ES-I3 (cell line): ENCODE data around the gene COL11A1.
"Not testable (repeated sequence)": the region's sequence is repeated elsewhere in the genome, so short reads cannot be mapped to it uniquely, and the experiment has no call there.

ENCODE experiments used
- H3K36me3 ChIP-seq: 2 replicates; pipeline ENCODE4 v1.6.1; 2013; ENCODE audit warnings: mild to moderate bottlenecking, low read length, control low read depth, moderate library complexity; ENCODE audit not compliant: insufficient read depth
- H3K4me1 ChIP-seq: 2 replicates; pipeline ENCODE4 v1.6.1; 2013; ENCODE audit warnings: mild to moderate bottlenecking, control low read depth, low read length; ENCODE audit not compliant: insufficient read depth
- H3K9ac ChIP-seq: 2 replicates; pipeline ENCODE4 v1.6.1; 2013; ENCODE audit warnings: low read depth, mild to moderate bottlenecking, low read length, moderate library complexity
- H3K9me3 ChIP-seq: 2 replicates; pipeline ENCODE4 v1.6.1; 2013; ENCODE audit warnings: mild to moderate bottlenecking, low read length, moderate library complexity; ENCODE audit not compliant: control insufficient read depth, insufficient read depth

The COL11A1 gene

DNA sequence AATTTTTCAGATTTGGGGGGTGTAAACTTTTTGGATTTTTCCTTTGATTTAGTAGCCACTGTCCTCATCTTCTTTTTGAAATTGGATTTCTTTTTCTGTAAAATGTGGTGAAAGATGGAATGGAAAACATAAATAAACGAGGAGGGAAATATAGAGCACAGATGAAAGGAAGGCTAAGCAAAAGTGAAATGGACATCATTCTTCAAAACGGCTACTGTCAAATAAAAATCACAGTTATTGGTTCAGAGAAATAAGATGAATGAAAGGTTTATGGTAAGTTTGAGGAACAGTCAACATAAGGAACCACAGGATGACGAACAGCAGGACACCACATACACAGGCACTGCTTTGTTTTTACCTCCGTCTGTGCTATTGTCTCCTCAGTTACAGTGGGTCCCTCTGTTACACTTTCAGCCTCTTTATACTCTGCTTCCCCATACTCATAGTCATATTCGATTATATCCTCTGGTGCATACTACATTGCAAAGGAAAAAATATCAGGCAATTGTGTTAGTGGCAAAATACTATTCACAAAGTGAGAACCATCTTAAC, 82.4 kb downstream of the COL11A1 start:
- Histone ChIP-seq H3K36me3 (0 out of 2 replicates have a peak, but pooled peaks cover 2% of the 10 kb centered on the region), H3K9me3 (no peaks in the 10 kb centered on the region), H3K4me1 (no peaks in the 10 kb centered on the region), H3K9ac (no peak overlapping the region)

DNA sequence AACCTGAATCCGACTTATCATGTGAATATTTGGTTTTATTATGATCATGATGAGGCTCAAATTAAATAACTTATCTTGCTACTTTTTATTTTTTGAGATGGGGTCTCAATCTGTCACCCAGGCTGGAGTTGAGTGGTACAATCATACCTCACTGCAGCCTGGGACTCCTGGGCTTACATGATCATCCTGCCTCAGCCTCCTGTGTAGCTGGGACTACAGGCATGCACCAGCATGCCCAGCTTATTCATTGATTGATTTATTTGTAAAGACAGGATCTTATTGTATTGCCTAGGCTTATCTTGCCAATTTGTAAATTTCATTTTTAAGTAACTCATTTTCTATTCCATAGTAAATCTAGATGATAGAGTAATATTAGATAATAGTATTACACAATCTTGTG, 84.3 kb downstream of the COL11A1 start:
- no peaks in the 10 kb centered on the region for H3K9me3 ChIP-seq
- no peaks in the 10 kb centered on the region for H3K4me1 ChIP-seq
- no peak overlapping the region for H3K9ac ChIP-seq
- H3K36me3 ChIP-seq = 0 out of 2 replicates have a peak, but pooled peaks cover 2% of the 10 kb centered on the region

GRCh38 chr1:103002005-103002404, 106.3 kb downstream of the COL11A1 start:
- H3K36me3 ChIP-seq = no peaks in the 10 kb centered on the region
- H3K9me3 ChIP-seq = no peaks in the 10 kb centered on the region
- H3K9ac ChIP-seq = no peak overlapping the region
- H3K4me1 ChIP-seq = no peaks in the 10 kb centered on the region

GRCh38 chr1:102978874-102979273, 129.4 kb downstream of the COL11A1 start:
- no peak overlapping the region for H3K9ac ChIP-seq
- H3K4me1 ChIP-seq = no peaks in the 10 kb centered on the region
- no peaks in the 10 kb centered on the region for H3K36me3 ChIP-seq
- H3K9me3 ChIP-seq = no peaks in the 10 kb centered on the region

DNA sequence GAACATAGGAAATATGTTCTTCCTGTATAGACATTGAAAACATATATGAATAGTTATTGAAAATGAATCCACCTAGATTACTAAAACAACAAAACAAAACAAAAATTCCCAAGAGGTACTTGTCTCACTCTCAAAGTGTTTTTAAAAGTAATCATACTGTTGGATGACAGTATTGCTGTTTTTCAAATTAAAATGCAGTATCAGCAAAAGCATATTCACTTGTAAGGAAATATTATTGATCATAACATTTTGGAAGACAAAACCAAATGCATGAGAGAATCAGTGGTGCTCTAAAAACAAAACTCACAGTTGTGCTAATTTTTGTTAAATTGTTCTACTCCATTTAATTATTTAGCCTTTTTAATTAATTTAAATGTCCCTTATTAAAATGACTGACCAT, 131.0 kb downstream of the COL11A1 start:
- Histone ChIP-seq H3K9me3 (no peaks in the 10 kb centered on the region), H3K4me1 (no peaks in the 10 kb centered on the region), H3K36me3 (no peaks in the 10 kb centered on the region), H3K9ac (no peak overlapping the region)

GRCh38 chr1:102970496-102971078, 137.7 kb downstream of the COL11A1 start:
- H3K4me1 ChIP-seq = no peaks in the 10 kb centered on the region
- no peaks in the 10 kb centered on the region for H3K36me3 ChIP-seq
- no peak overlapping the region for H3K9ac ChIP-seq
- H3K9me3 ChIP-seq = no peaks in the 10 kb centered on the region; the same call in 1 of the 2 replicates

GRCh38 chr1:102967786-102968185, 140.5 kb downstream of the COL11A1 start:
- Histone ChIP-seq H3K4me1 (no peaks in the 10 kb centered on the region), H3K36me3 (no peaks in the 10 kb centered on the region), H3K9ac (no peak overlapping the region), H3K9me3 (no peaks in the 10 kb centered on the region; the same call in 1 of the 2 replicates)

GRCh38 chr1:102961549-102961948, 146.8 kb downstream of the COL11A1 start:
- Histone ChIP-seq H3K9ac (no peak overlapping the region), H3K36me3 (peaks cover 4% of the 10 kb centered on the region; the same call in 1 of the 2 replicates), H3K4me1 (no peaks in the 10 kb centered on the region), H3K9me3 (no peaks in the 10 kb centered on the region)

DNA sequence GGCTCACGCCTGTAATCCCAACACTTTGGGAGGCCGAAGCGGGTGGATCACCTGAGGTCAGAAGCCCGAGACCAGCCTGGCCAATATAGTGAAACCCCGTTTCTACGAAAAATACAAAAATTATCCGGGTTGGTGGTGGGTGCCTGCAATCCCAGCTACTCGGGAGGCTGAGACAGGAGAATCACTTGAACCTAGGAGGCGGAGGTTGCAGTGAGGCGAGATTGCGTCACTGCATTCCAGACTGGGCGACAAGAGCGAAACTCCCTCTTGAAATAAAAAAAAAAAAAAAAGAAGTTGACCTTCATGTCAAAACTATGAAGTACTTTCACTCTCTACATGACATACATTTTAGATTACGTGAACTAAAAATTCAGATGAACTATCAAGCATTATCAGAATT, 153.7 kb downstream of the COL11A1 start:
- peaks cover 4% of the 10 kb centered on the region; the same call in 1 of the 2 replicates for H3K36me3 ChIP-seq
- H3K9ac ChIP-seq = no peak overlapping the region
- no peaks in the 10 kb centered on the region for H3K9me3 ChIP-seq
- no peaks in the 10 kb centered on the region for H3K4me1 ChIP-seq

DNA sequence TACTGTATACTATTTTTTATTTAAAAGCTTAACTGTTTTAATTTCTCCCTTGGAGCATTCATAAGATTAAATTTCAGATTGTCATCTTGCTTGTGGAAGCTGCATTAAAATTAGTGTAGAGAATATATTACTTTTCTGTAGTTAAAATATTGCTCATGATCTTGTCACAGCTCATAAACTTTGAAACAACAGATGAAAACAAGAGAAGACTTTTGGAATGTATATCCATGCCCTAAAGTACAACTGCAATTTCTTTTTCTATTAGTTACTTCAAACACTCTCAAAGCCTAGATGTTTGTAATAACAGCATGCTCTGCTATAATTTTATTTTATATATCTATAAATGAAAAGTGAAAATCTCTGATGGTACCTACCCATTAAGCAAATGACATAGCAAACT, 155.9 kb downstream of the COL11A1 start:
- no peaks in the 10 kb centered on the region for H3K4me1 ChIP-seq
- H3K9ac ChIP-seq = no peak overlapping the region
- H3K9me3 ChIP-seq = no peaks in the 10 kb centered on the region
- no peaks in the 10 kb centered on the region for H3K36me3 ChIP-seq

- H3K4me1 ChIP-seq = peaks cover 11% of the 10 kb centered on the region; the same call in 1 of the 2 replicates
- no peak overlapping the region for H3K9ac ChIP-seq
- no peaks in the 10 kb centered on the region for H3K36me3 ChIP-seq
- no peaks in the 10 kb centered on the region for H3K9me3 ChIP-seq
Observed at GRCh38 chr1:102942324-102942723, 166.0 kb downstream of the COL11A1 start.

DNA sequence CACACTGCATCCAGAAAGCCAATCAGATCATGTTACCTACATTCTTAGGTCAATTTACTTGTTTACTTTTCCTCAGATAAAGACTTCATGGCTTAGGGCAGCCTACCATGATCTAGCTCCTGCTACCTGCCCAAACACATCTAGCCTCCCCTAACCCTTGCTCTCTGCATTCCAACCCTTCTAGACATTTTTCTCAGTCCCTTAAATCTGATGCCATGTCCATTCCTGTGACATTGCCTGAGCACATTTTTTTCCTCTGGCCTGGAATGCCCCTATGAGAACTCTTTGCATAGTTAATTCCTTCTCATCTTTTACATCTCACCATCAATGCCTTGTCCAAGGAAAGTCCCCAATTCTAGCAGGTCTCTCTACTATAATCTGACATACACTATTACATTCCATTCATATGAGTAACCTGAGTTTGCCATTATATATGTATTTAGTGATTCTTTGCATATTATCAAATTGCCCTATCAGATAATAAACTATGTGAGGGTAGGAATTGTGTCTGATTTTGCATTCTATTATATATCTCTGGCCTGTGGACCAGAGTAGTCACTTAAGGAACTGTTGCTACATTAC, 166.9 kb downstream of the COL11A1 start:
- Histone ChIP-seq H3K9ac (no peak overlapping the region), H3K36me3 (no peaks in the 10 kb centered on the region), H3K4me1 (peaks cover 11% of the 10 kb centered on the region; the same call in 1 of the 2 replicates), H3K9me3 (no peaks in the 10 kb centered on the region)

DNA sequence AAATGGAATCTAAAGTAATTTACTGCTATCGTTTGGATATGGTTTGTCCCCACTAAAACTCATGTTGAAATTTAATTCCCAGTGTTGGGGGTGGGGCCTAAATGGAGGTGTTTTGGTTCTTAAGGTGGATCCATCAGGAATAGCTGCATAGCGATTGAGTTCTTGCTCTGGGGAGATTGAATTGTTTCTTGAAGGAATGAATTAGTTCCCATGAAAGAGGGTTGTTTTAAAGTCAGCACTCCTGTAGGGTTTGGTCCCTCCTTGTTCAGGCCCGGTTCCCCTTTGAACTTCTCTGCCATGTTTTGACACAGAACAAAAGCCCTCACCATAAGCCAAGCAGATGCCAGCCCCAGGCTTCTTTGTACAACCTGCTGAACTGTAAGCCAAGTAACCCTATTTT, 170.9 kb downstream of the COL11A1 start:
- H3K9ac ChIP-seq = no peak overlapping the region
- peaks cover 11% of the 10 kb centered on the region; the same call in 1 of the 2 replicates for H3K4me1 ChIP-seq
- no peaks in the 10 kb centered on the region for H3K36me3 ChIP-seq
- no peaks in the 10 kb centered on the region for H3K9me3 ChIP-seq

DNA sequence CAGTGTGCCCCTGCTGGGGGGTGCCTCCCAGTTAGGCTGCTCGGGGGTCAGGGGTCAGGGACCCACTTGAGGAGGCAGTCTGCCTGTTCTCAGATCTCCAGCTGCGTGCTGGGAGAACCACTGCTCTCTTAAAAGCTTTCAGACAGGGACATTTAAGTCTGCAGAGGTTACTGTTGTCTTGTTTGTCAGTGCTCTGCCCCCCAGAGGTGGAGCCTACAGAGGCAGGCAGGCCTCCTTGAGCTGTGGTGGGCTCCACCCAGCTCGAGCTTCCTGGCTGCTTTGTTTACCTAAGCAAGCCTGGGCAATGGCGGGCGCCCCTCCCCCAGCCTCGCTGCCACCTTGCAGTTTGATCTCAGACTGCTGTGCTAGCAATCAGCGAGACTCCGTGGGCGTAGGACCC, 175.0 kb downstream of the COL11A1 start:
- not testable (repeated sequence) for H3K4me1 ChIP-seq, H3K36me3 ChIP-seq, H3K9me3 ChIP-seq, H3K9ac ChIP-seq

DNA sequence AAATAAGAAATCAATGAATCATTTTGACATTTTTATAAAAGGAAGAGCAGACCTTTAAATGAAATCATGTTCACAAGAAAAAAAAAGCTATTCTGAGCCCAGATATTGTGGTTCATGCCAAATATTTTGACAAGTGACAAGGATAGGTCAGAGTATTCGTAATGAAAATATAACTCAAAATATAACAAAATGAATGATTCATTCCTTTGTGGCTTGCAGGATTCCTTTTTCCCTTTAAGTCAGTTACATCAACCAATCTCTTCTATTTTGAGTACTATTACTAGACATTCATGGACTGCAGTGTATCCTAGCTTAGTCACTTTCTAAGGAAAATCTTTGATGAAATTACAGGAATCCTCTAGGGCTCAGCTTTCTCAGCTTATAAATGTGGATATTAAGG, 188.7 kb downstream of the COL11A1 start:
- Histone ChIP-seq H3K4me1 (no peaks in the 10 kb centered on the region), H3K36me3 (no peaks in the 10 kb centered on the region), H3K9ac (no peak overlapping the region), H3K9me3 (no peaks in the 10 kb centered on the region)
